CMK (cell line): ENCODE measurements around the gene PPRC1.

Source experiments
- DNase-seq: peaks from one replicate; pipeline ENCODE4 v3.0.0-alpha.2; 2010; ENCODE audit warnings: low read depth

PPRC1 gene

DNA sequence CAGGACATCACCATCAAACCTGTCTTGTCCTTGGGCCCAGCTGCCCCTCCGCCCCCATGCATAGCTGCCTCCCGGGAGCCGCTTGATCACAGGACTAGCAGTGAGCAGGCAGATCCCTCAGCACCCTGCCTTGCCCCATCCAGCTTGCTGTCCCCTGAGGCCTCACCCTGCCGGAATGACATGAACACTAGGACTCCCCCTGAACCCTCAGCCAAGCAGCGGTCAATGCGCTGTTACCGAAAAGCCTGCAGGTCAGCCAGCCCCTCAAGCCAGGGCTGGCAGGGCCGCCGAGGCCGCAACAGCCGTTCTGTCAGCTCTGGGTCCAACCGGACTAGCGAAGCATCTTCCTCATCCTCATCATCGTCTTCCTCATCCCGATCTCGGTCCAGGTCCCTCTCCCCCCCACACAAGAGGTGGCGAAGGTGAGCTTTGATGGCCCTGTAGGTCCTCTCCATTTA is 14.2 kb downstream of the PPRC1 start:
- no peak for DNase-seq

DNA sequence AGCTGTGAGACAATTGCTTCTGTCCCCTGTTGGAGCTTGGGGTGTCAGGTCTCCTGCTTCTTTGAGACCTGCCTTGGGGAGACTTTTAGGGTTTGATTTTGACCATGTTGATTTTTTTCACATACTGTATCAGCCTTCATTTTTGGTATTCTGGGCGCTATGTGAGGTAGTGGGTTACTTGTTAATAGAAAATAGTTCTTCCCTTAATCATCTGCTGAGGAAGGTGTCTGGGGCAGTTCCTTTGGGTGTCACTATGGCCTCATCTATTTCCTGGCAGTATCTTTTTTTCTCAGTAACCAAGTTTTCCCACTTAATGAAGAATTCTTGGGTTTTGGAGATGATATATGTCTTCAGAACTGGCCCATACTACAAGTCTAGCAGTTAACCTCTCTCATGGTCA is 14.7 kb downstream of the PPRC1 start:
- no peak for DNase-seq

DNA sequence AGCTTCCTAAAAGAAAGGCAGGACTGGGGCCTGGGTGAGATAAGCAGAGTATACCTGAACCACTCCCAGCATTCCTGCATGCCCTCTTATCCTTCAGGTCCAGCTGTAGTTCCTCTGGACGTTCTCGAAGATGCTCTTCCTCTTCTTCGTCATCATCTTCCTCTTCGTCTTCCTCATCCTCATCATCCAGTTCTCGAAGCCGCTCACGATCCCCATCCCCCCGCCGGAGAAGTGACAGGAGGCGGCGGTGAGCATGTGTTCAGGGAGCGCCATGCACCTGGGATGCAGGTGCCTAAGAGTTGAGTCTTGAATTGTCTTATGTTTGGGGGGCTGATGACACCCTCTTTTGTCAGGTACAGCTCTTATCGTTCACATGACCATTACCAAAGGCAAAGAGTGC is 15.4 kb downstream of the PPRC1 start:
- DNase-seq: no peak

DNA sequence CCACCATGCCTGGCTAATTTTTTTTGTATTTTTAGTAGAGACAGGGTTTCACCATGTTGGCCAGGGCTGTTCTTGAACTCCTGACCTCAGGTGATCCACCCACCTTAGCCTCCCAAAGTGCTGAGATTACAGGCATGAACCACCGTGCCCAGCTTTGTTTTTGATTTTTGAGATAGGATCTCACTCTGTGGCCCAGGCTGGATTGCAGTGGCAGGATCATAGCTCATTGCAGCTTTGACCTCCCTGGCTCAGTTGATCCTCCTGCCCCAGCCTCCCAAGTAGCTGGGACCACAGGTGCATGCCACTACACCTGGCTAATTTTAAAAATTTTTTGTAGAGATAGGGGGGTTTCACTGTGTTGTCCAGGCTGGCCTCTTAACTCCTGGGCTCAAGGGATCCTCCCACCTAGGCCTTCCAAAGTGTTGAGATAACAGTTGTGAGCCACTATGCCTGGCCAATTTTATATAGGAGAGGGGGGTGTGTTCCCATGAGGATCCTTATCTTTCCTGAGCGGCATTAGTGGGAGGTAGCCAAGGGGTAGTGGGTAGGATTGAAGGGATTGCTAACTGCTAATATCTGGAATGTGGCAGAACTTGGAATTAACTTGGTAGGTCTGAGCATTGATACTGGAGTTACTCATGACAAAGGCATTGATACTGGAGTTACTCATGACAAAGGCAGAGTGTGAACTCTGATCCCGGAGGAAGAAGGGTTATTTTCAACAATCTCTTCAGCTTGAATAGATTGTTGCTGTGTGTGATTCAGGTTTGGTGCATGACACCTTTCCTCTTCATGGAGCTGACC is 18.3 kb downstream of the PPRC1 start:
- DNase-seq: no peak

GRCh38 chr10:102151774-102152544 is 19.1 kb downstream of the PPRC1 start, which contains the start of gene NOLC1:
TSS of gene NOLC1 (plus strand) at chr10:102152389. CDS start at chr10:102152411, 22 bp downstream.
- peak; percentile 99 for DNase-seq

GRCh38 chr10:102152545-102152890 is 19.7 kb downstream of the PPRC1 start:
- no peak for DNase-seq

DNA sequence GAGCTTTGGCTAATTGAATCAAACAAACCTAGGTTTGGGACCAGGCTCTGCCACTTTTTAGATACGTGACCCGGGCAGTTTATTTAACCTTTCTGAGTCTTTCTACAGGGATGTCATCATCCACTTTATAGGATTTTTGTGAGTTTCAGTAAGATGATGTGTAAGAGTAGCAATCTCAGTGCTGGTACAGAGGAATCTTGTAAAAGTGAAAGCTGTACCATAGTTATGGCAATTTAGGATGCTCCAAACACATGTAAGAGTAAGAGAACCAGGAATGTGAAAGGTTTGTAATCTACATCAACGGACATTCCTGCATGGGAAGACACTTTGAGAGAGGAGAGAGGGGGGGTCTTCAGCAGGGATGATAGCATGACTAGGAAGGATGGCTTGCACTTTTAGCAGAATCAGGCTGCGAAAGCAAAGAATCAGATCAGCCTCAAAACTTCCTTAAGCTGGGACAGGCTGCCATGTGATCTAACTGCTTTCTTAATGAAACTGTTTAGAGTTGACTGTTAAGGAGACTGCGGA is 20.3 kb downstream of the PPRC1 start:
- no peak for DNase-seq

DNA sequence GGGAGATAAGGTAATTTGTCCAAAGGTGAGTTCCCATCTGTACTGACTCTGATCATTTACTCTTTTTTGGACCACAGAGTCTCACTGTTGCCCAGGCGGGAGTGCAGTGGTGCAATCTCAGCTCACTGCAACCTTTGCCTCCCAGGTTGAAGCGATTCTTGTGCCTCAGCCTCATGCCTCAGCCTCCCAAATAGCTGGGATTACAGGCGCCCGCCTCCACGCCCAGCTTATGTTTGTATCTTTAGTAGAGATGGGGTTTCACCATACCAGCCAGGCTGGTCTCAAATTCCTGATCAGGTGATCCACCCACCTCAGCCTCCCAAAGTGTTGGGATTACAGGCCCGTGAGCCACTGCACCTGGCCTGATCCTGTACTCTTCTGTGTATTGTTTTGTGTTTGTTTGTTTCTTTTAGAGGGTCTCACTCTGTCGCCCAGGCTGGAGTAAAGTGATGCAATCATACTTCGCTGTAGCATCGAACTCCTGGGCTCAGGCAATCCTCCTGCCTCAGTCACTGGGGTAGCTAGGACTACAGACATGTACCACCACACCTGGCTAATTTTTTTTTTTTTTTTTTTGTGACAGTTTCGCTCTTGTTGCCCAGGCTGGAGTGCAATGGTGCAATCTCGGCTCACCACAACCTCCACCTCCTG is 21.8 kb downstream of the PPRC1 start:
- DNase-seq: no peak

DNA sequence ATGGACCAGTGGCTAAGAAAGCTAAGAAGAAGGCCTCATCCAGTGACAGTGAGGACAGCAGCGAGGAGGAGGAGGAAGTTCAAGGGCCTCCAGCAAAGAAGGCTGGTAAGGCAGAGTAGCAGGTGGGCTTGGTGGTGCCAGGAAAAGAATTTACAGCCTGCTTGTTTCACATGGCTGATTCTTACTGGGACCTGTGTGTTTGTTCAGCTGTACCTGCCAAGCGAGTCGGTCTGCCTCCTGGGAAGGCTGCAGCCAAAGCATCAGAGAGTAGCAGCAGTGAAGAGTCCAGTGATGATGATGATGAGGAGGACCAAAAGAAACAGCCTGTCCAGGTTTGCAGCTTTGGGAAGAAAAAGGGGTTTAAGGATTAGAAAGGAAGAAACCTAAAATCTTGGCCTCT is 24.4 kb downstream of the PPRC1 start:
- no peak for DNase-seq

DNA sequence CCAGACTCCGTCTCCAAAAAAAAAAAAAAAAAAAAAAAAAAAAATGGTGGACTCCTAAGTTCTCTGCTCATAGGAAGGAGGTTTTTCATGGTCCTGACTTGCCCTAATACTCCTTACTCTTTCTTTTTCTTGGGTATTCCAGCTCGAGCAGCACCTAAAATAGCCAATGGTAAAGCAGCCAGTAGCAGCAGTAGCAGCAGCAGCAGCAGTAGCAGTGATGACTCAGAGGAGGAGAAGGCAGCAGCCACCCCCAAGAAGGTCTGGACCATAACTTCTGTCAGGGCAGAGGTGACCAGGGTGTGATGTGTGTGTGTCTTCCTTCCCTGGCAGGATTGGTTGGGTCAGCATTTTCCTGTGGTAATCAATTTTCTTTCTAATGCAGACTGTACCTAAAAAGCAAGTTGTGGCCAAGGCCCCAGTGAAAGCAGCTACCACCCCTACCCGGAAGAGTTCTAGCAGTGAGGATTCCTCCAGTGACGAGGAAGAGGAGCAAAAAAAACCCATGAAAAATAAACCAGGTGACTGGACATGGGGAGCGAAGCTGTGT is 26.3 kb downstream of the PPRC1 start:
- DNase-seq: no peak

GRCh38 chr10:102159831-102160230 is 27.0 kb downstream of the PPRC1 start:
- DNase-seq: no peak

DNA sequence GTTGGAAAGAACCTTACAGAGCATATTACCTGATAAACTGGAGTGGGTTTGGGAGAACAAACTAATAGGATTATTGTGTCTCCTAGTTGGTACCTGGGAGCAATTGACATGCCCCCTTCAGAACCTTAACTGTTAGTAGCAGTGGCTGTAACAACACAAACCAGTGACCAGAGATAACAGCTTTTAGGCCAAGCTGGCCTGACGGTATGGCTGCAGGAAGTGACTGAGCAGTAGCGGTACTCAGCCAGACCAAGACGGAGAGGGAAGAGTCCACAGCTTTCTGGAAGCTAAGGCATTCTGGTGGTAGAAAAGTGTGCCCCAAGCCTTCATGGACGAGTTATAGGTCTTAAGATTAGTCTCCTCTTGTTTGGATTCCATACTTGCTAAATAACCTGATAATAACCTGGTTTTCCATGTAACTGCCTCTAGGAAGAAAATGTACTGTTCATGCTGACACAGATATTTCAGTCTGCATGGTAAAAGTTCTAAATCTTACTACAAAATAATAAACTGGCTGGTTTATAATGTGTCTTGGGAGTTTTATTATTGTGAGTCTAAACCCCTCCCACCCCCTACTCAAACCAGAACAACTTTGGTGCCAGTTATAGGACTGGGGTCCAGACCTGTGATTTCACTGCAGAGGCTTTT is 30.6 kb downstream of the PPRC1 start:
- DNase-seq: no peak

DNA sequence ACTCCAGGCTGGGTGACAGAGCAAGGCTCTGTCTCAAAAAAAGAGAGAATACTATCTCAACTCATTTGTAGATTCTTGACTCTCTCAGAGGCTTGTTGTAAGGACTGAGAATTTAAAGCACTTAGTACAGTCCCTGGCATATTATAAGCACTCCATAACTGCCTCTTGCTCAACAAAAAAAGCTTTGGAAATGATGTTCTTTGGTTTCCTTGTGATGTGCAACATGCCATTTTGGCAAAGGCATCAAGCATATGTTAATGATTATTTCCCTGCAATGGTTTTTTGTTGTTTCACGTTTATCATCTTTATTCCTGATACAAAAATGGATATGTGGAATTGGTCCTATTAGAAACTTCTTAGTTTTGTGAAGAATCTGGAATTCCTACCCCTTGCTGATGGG is 35.0 kb downstream of the PPRC1 start:
- no peak for DNase-seq

DNA sequence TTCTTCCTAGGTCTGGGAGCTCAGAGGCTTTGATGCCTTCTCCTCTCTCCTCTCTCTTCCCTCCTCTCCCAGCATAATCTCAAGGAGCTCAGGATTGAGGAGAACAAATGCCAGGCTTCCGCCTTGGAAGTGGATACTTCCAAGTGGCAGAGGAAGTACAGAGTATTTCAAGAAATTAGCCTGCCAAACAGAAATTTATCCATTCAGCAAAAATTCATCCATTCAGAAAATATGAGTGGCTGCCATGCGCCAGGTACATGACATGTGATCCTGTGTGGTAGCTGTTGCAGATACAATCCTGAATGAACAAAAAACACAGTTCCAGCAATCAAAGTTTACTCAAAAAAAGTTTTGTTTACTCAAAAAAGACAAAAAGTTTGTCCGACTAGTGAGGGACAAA is 37.8 kb downstream of the PPRC1 start:
- DNase-seq: no peak

GRCh38 chr10:102172288-102172687 is 39.4 kb downstream of the PPRC1 start:
- no peak for DNase-seq

DNA sequence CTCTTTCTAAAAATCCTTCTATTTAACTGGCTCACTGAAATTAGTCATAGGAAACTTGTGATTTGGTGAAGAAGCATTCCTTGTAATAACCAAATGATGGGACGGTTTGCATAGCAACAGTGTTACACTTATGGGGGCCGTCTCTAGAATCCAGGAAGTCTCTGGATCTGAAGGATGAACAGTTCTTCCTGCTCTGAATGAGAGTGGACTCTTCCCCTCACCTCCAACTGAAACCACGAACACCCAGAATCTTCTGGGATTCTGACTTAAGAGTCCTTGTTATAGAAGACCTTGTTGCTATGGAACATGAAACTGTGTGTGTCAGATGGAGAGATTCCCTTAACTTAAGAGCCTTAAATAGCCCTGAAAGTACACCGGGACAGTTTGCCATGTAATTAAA is 42.6 kb downstream of the PPRC1 start:
- no peak for DNase-seq

GRCh38 chr10:102184606-102185005 is 51.8 kb downstream of the PPRC1 start:
- DNase-seq: no peak

DNA sequence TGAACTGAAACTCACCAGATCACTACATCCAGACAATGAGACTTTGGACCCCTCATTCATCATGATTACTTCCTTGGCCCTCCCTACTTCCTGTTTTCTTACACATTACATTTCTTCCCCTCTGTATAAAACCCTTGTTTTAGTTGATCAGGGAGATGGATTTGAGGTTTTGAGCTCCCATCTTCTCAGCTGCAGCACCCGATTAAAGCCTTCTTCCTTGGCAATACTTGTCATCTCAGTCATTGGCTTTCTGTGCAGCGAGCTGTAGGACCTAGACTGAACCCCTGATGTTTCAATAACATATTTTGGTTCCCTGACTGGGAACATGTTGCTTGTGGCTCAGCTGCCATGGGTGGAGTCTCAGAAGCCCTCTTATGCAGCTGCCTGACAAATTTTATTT is 52.4 kb downstream of the PPRC1 start:
- no peak for DNase-seq

DNA sequence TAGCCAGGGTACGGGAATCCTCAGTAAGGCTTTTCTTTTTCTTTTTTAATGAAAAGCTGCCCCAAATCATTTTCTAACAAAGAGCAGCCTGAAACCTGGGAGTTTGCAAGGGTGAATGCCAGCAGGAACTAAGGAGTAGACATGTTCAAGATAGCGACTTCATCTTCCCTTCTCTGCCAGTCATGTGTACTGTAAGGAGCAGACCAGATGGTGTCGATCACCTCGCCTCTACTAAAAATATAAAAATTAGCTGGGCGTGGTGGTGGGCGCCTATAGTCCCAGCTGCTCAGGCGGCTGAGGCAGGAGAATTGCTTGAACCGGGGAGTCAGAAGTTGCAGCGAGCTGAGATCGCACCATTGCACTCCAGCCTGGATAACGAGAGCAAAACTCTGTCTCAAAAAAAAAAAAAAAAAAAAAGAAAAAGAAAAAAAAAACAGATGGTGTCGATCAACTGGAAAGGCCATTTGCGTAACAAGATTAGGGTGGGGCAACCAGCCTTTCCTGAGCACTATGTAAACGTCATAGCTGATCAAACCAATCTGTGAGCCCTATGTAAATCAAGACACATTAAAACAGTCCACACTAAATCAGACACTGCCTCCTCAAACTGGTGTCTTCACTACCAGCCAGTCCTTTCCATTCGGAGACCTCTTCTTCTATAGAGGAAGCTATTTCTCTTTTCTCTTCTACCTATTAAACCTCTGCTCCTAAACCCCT is 53.1 kb downstream of the PPRC1 start:
- DNase-seq: no peak

- no peak for DNase-seq
These were observed 55.6 kb downstream of the PPRC1 start for GRCh38 chr10:102188298-102188940.
